Ascending aorta (tissue), 2 donors: ENCODE measurements around the gene SLBP. TPM values are rescaled to one million over a fixed set of nuclear protein-coding genes. Genes with fewer than 3 reads are reported as not detected.

Experiments
- DNase-seq, 2 donors: peaks; one replicate each; pipeline ENCODE4 v3.0.0-alpha.2; 2019; ENCODE audit warnings: low spot score in 2 of 2
- H3K27ac ChIP-seq, 2 donors: fragments of 200-600 bp; sonication (generic); one replicate each; pipeline ENCODE4 v1.5.1; 2016 to 2017; ENCODE audit warnings: mild to moderate bottlenecking in 1 of 2
- H3K27me3 ChIP-seq: fragments of 200-600 bp; sonication (generic); one replicate; pipeline ENCODE4 v1.5.1; 2017
- H3K36me3 ChIP-seq, 2 donors: fragments of 200-600 bp; sonication (generic); one replicate each; pipeline ENCODE4 v1.5.1; 2016
- H3K4me1 ChIP-seq, 2 donors: fragments of 200-600 bp; sonication (generic); one replicate each; pipeline ENCODE4 v1.5.1; 2016 to 2017; ENCODE audit warnings: mild to moderate bottlenecking in 1 of 2
- H3K4me3 ChIP-seq, 2 donors: fragments of 200-600 bp; sonication (generic); one replicate each; pipeline ENCODE4 v1.5.1; 2016 to 2017; ENCODE audit warnings: mild to moderate bottlenecking in 1 of 2
- H3K9me3 ChIP-seq, 2 donors: fragments of 200-600 bp; sonication (generic); one replicate each; pipeline ENCODE4 v1.5.1; 2016
- CTCF ChIP-seq, 3 experiments: fragments of 200-600 bp in 2 of 3; fragments of 450-650 bp in 1 of 3; sonication (generic) in 2 of 3; IDR thresholded peaks; one replicate each; pipeline ENCODE4 v1.5.1; 2016 to 2019; ENCODE audit warnings: antibody characterized with exemption in 3 of 3, mild to moderate bottlenecking in 1 of 3, moderate library complexity in 1 of 3
- intact Hi-C: fragments of 100-400 bp; cut with DNase I; formaldehyde crosslinking; loops from one replicate; pipeline ENCODE4 v1.15.1; 2023
- total RNA-seq: library from RNA; depleted of rRNA; stranded (reverse); fragments of >200 nt; gene quantifications from one replicate; pipeline ENCODE4 v1.1.0, GENCODE V29; 2016

Gene SLBP
- total RNA-seq, 1 donor from 2014 or later = 218 TPM

DNA sequence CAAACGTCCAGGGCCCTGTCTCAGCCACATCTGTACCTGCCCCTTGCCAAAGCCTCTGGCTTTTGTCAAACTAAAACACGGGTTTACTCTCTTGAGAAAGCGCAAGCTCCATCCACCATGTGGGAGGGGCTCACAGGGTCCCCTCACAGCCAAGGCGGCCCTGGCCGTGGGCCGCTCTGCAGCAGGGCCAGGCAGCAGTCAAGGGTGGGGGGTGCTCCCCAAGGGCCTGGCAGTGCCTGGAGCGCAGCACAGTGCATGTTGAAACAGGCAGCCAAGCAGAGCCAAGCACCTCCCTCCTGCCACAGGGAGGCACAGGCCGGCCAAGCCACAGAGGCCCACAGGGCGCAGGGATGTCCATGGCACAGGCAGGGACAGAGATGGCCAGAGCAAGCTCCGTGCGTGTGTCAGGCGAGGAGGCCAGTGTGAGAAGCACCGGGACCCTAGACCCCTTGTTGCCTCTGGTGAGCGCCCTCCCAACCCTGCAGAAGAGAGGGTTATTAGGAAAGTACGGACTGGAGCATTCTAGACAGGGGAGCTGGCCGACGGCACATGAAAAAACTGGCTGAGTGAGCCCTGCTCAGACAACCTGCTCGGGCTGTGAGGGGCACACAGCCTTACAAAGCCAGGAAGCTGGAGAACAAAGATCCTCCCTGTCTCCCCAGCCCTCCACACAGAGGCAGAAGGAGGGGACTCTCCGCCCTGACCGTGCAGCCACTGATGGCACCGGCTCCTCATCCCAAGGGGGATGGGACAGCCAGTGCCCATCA is 67.0 kb downstream of the SLBP start:
- peaks cover 0 to 3% of the 10 kb centered on the region in 2 donors for H3K4me1 ChIP-seq
- TF ChIP-seq CTCF (IDR thresholded peaks at IDR 0.05) = no peak
- H3K27me3 ChIP-seq = no peaks in the 10 kb centered on the region
- H3K9me3 ChIP-seq = no peaks in the 10 kb centered on the region
- peak overlapping the region in 1 of 2 donors; percentile 38 for H3K4me3 ChIP-seq
- no peak for DNase-seq
- intact Hi-C loops = no loop called here
- H3K36me3 ChIP-seq = no peaks in the 10 kb centered on the region
- H3K27ac ChIP-seq = no peak overlapping the region

DNA sequence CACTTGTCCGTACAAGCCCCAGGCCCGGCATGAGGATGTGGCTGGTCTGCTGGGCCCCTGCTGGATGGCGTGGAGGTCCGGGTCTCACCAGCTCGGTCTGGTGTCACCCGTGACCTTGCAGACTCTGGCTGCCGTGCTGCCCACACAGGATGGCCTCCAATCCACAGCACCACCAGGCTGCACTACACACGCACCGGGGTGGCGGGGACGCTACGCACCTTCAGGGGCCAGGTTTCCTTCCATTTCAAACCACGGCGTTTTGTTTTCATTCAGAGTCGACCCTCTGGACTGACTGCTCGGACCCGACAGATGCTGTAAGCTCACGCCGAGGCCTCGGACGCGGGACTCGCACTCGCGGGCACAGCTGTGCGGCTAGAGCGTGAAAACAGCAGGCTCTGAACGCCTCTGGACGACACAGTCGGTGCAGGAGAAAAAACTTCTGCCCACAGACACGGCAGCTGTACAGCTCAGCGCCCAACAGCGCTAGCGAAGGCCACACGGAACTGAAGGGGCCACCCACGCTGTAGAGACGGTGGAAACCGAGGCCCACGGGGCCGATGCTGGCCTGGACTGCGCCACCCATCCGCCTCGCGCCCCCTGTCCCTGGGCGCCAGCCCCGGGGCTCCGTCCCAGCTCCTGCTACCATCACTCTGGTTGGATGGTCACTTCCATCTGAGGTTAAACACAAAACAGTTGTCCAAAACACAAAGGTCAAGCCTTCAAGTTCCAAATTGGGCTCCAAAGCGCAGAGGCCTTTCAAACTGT is 68.0 kb downstream of the SLBP start:
- intact Hi-C loops = no loop called here
- Histone ChIP-seq H3K4me1 (peaks cover 0 to 3% of the 10 kb centered on the region in 2 donors), H3K27ac (no peak overlapping the region), H3K9me3 (no peaks in the 10 kb centered on the region), H3K4me3 (no peak overlapping the region), H3K36me3 (no peaks in the 10 kb centered on the region), H3K27me3 (no peaks in the 10 kb centered on the region)
- no peak for TF ChIP-seq CTCF (IDR thresholded peaks at IDR 0.05)
- no peak for DNase-seq

Other genes starting within 250 kb of the SLBP start
- gene FAM53A, start 28.0 kb downstream of the SLBP start, total RNA-seq = not detected
- gene TMEM129, start 9.0 kb upstream of the SLBP start, total RNA-seq = 192 TPM
- 2.7 TPM for gene TACC3, start 9.2 kb upstream of the SLBP start, total RNA-seq
- gene FGFR3, start 81.0 kb upstream of the SLBP start, total RNA-seq = 3.7 TPM
- gene LETM1, start 143.8 kb upstream of the SLBP start, total RNA-seq = 37.7 TPM
- gene NSD2, start 159.1 kb upstream of the SLBP start, total RNA-seq = 19.9 TPM